Osteoblast (primary cell): Measurements from ENCODE around the gene SLC23A2. TPM values are rescaled to one million over a fixed set of nuclear protein-coding genes. Genes with fewer than 3 reads are reported as not detected.

Experiments
- DNase-seq: peaks from one replicate; pipeline ENCODE4 v3.0.0; 2011; ENCODE audit warnings: low spot score, mixed read lengths; ENCODE audit not compliant: insufficient read length; ENCODE audit errors: missing footprints
- H2AFZ ChIP-seq: 2 replicates; pipeline ENCODE4 v1.6.0; 2011; ENCODE audit warnings: mild to moderate bottlenecking, low read length
- H3K27ac ChIP-seq: 2 replicates; pipeline ENCODE4 v1.5.1; 2011; ENCODE audit warnings: mild to moderate bottlenecking, low read depth, low read length, moderate library complexity
- H3K27me3 ChIP-seq: 2 replicates; pipeline ENCODE4 v1.6.0; 2012; ENCODE audit warnings: mild to moderate bottlenecking, control low read depth, inconsistent platforms, low read length, moderate library complexity; ENCODE audit not compliant: insufficient read depth
- H3K36me3 ChIP-seq: 2 replicates; pipeline ENCODE4 v1.5.1; 2011; ENCODE audit warnings: mild to moderate bottlenecking, low read length, control low read depth, moderate library complexity; ENCODE audit not compliant: insufficient read depth
- H3K4me1 ChIP-seq: 2 replicates; pipeline ENCODE4 v1.5.1; 2011; ENCODE audit warnings: mild to moderate bottlenecking, low read length, control low read depth, moderate library complexity; ENCODE audit not compliant: insufficient read depth
- H3K4me2 ChIP-seq: 2 replicates; pipeline ENCODE4 v1.6.0; 2011; ENCODE audit warnings: mild to moderate bottlenecking, low read length; ENCODE audit not compliant: insufficient read depth
- H3K4me3 ChIP-seq: fragments of 200-600 bp; sonication (generic); 3 replicates; pipeline ENCODE4 v1.5.1; 2012; ENCODE audit warnings: mild to moderate bottlenecking, low read length, inconsistent platforms; ENCODE audit not compliant: insufficient read depth
- H3K79me2 ChIP-seq: 2 replicates; pipeline ENCODE4 v1.6.0; 2012; ENCODE audit warnings: mild to moderate bottlenecking, low read length, control low read depth, inconsistent platforms; ENCODE audit not compliant: insufficient read depth
- H3K9me3 ChIP-seq: 2 replicates; pipeline ENCODE4 v1.5.1; 2011; ENCODE audit warnings: low read depth, low read length, control low read depth
- H4K20me1 ChIP-seq: 2 replicates; pipeline ENCODE4 v1.6.0; 2012; ENCODE audit warnings: mild to moderate bottlenecking, low read length, control low read depth; ENCODE audit not compliant: insufficient read depth
- total RNA-seq: library from RNA; depleted of rRNA; stranded (reverse); fragments of >200 nt; gene quantifications from 2 replicates; pipeline ENCODE4 v1.2.3, GENCODE V29; 2012
- TF ChIP-seq, protein P1 (sequence below): IDR thresholded peaks from 2 replicates; pipeline ENCODE4 v1.5.1; 2011; ENCODE audit warnings: mild to moderate bottlenecking, low read depth, low read length, moderate library complexity; ENCODE audit errors: extremely low read depth

The SLC23A2 gene
- total RNA-seq, 1 donor: 20.6 TPM

DNA sequence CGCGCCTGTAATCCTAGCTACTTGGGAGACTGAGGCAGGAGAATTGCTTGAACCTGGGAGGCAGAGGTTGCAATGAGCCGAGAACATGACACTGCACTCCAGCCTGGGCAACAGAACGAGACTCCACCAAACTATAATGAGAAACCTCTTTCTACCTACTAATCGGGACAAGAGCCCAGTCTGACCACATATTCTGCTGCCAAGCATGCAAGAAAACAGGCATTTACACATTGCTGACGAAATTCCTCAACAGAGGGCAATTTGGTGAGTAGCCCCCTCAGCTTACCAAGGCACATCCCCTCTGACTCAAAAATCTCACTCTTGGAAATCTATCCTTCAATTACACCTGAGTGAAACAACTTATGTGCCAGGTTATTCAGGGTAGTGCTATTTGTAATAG lies 81.2 kb downstream of the SLC23A2 start:
- H2AFZ ChIP-seq: no peak overlapping the region
- DNase-seq: no peak
- H3K9me3 ChIP-seq: no peaks in the 10 kb centered on the region
- H3K27me3 ChIP-seq: no peaks in the 10 kb centered on the region
- peaks cover 7% of the 10 kb centered on the region for H3K79me2 ChIP-seq
- H3K4me2 ChIP-seq: no peak overlapping the region
- TF ChIP-seq, protein P1, sequence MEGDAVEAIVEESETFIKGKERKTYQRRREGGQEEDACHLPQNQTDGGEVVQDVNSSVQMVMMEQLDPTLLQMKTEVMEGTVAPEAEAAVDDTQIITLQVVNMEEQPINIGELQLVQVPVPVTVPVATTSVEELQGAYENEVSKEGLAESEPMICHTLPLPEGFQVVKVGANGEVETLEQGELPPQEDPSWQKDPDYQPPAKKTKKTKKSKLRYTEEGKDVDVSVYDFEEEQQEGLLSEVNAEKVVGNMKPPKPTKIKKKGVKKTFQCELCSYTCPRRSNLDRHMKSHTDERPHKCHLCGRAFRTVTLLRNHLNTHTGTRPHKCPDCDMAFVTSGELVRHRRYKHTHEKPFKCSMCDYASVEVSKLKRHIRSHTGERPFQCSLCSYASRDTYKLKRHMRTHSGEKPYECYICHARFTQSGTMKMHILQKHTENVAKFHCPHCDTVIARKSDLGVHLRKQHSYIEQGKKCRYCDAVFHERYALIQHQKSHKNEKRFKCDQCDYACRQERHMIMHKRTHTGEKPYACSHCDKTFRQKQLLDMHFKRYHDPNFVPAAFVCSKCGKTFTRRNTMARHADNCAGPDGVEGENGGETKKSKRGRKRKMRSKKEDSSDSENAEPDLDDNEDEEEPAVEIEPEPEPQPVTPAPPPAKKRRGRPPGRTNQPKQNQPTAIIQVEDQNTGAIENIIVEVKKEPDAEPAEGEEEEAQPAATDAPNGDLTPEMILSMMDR: no peak
- H3K4me1 ChIP-seq: no peaks in the 10 kb centered on the region
- H3K4me3 ChIP-seq: no peak overlapping the region
- peaks cover 19% of the 10 kb centered on the region for H4K20me1 ChIP-seq
- H3K36me3 ChIP-seq: no peaks in the 10 kb centered on the region
- no peak overlapping the region for H3K27ac ChIP-seq

DNA sequence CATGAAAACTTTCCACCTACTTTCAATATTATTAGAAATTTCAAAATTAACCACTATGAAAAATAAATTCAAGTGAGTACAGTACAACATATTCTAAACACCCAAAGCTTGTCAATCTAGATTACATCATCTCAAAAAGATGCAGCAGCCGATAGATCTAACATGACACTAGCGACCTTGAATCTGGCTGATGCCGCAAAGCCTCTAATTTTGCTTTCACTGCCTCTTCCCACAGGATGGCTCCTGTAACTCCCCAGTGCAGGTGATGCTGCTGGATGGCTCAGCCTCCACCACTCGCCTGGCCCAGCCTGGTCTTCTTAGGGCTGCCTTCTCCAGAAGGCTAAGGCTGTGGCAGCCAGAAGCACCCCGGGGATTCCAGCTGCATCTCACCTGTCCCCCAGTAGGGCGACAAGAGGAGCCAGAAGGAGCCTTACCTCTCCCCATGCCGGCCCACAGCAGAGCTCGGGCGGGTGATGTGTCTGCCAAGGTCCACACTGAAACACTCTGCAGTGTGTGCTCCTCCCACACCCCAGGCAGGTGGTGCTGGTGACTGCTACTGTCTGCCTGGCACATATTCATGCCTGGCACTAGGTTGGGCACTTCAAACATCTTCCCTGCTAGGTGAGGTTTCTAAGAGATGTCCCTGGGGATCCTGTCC lies 82.1 kb downstream of the SLC23A2 start:
- Histone ChIP-seq H3K27me3 (no peaks in the 10 kb centered on the region), H3K9me3 (no peaks in the 10 kb centered on the region), H3K4me2 (no peak overlapping the region), H3K79me2 (peaks cover 3% of the 10 kb centered on the region), H2AFZ (no peak overlapping the region), H3K36me3 (no peaks in the 10 kb centered on the region), H3K4me3 (no peak overlapping the region), H4K20me1 (peaks cover 19% of the 10 kb centered on the region), H3K27ac (no peak overlapping the region), H3K4me1 (no peaks in the 10 kb centered on the region)
- no peak for DNase-seq
- TF ChIP-seq, protein P1: no peak

DNA sequence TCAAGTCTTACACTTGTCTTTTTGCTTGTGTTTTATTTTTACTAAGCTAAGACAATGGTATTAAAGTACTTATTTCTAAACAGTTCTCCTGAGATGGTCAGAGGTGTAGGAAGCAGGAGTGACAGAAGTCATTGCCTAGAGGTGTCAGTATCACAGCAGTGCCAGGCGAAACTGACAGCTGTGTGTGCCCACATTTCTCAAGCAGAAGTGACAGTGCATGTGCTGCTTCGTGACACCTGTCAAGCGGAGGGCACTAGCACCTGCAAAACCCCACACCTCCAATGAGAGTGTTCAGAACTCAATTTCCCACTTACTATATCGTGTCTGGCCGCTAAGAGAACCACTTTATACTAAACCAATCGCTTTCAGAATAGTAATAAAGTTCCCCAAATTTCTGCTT lies 82.8 kb downstream of the SLC23A2 start:
- H3K4me3 ChIP-seq: no peak overlapping the region
- H3K4me1 ChIP-seq: no peaks in the 10 kb centered on the region
- peaks cover 19% of the 10 kb centered on the region for H4K20me1 ChIP-seq
- H3K4me2 ChIP-seq: no peak overlapping the region
- no peak for DNase-seq
- H2AFZ ChIP-seq: no peak overlapping the region
- no peaks in the 10 kb centered on the region for H3K79me2 ChIP-seq
- H3K9me3 ChIP-seq: no peaks in the 10 kb centered on the region
- no peaks in the 10 kb centered on the region for H3K27me3 ChIP-seq
- TF ChIP-seq, protein P1: no peak
- no peak overlapping the region for H3K27ac ChIP-seq
- H3K36me3 ChIP-seq: no peaks in the 10 kb centered on the region

DNA sequence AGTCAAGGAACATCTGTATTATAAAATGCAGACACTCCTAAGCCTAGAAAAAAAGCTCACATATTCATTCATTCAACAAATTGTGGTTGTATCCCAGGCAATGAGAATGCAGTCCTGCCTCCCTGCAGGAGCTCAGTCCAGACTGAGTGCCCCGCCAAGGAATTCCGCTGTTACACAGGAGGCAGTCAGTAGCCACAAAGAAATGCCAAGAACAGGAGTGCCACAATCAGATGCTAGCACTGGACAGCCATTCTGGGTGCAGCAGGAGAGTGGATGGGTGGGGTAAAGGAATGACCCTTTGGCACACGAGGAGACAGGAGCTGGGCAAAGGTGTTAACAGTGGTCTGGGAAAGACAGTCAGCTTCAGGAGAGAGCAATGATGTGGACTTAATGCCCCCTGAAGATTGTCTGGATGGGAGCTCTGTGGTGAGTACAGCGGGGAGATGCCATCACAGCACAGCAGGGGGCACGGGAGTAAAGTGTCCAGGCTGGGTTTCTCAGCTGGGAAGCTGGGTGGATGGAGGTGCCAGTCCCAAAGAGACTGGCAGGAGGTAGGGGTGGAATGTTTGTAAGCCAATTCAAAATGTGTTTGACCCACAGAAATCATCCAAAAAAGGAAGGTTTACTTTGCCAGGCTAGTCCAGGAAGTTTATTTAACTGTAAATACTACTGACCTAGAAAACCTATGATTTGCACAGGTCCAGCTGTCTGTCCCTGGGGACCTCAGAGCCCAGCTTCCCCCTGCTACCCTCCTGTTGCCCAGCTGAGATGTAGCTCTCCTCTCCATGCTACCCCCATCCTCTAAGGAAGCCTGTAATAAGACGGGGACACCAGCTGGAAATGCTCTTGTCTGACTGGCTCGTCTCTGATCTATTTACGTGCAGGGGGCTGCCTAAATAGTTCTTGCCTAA lies 84.1 kb downstream of the SLC23A2 start:
- Histone ChIP-seq H3K36me3 (no peaks in the 10 kb centered on the region), H3K4me2 (no peak overlapping the region), H3K27me3 (no peaks in the 10 kb centered on the region), H3K27ac (no peak overlapping the region), H3K4me1 (no peaks in the 10 kb centered on the region), H3K4me3 (no peak overlapping the region), H3K9me3 (no peaks in the 10 kb centered on the region), H2AFZ (no peak overlapping the region), H4K20me1 (peaks cover 19% of the 10 kb centered on the region), H3K79me2 (no peaks in the 10 kb centered on the region)
- DNase-seq: no peak
- TF ChIP-seq, protein P1: no peak
